Measurements from ENCODE around the gene CHRNB2. TPM values are rescaled to one million over a fixed set of nuclear protein-coding genes. Genes with fewer than 3 reads are reported as not detected.

The CHRNB2 gene
- total RNA-seq, 1 donor from 2014 or later: not detected

- Mint-ChIP-seq H3K9me3 (no peaks in the 10 kb centered on the region), H3K4me1 (peaks cover 22% of the 10 kb centered on the region), H3K27ac (no peak overlapping the region), H3K27me3 (no peaks in the 10 kb centered on the region), H3K36me3 (ENCODE audit: low read depth) (peaks cover 3% of the 10 kb centered on the region), H3K4me3 (no peak overlapping the region)
- TF ChIP-seq CTCF (IDR thresholded peaks at IDR 0.05): no peak
- ChIA-PET POLR2A (no interaction called here), CTCF (no interaction called here)
- DNase-seq (no peak), ATAC-seq (ENCODE audit: low read depth) (no peak)
- intact Hi-C loops (cut with micrococcal nuclease): no loop called here
These were observed 47.3 kb downstream of the CHRNB2 start for GRCh38 chr1:154614901-154615300.

- ChIA-PET POLR2A (no interaction called here), CTCF (no interaction called here)
- H3K4me3 Mint-ChIP-seq: no peak overlapping the region
- peaks cover 3% of the 10 kb centered on the region for H3K36me3 Mint-ChIP-seq (ENCODE audit: low read depth)
- intact Hi-C loops (cut with micrococcal nuclease): no loop called here
- DNase-seq (no peak), ATAC-seq (ENCODE audit: low read depth) (no peak)
- no peak for TF ChIP-seq CTCF (IDR thresholded peaks at IDR 0.05)
- H3K27me3 Mint-ChIP-seq: no peaks in the 10 kb centered on the region
- H3K27ac Mint-ChIP-seq: no peak overlapping the region
- H3K9me3 Mint-ChIP-seq: no peaks in the 10 kb centered on the region
- peaks cover 19% of the 10 kb centered on the region for H3K4me1 Mint-ChIP-seq
These were observed 47.8 kb downstream of the CHRNB2 start for GRCh38 chr1:154615411-154615810.

- no peak for ATAC-seq (ENCODE audit: low read depth)
- no peak for DNase-seq
- Mint-ChIP-seq H3K27me3 (no peaks in the 10 kb centered on the region), H3K4me3 (no peak overlapping the region), H3K36me3 (ENCODE audit: low read depth) (peaks cover 3% of the 10 kb centered on the region), H3K9me3 (no peaks in the 10 kb centered on the region), H3K4me1 (peaks cover 11% of the 10 kb centered on the region), H3K27ac (no peak overlapping the region)
- TF ChIP-seq CTCF (IDR thresholded peaks at IDR 0.05): no peak
- ChIA-PET CTCF (no interaction called here), POLR2A (no interaction called here)
- intact Hi-C loops (cut with micrococcal nuclease): no loop called here
These were observed 49.2 kb downstream of the CHRNB2 start for GRCh38 chr1:154616659-154617345.

GRCh38 chr1:154619181-154619948 is 51.8 kb downstream of the CHRNB2 start:
- Mint-ChIP-seq H3K27ac (peak overlapping the region; percentile 27), H3K36me3 (ENCODE audit: low read depth) (peaks cover 16% of the 10 kb centered on the region), H3K4me1 (peaks cover 19% of the 10 kb centered on the region), H3K27me3 (no peaks in the 10 kb centered on the region), H3K4me3 (no peak overlapping the region), H3K9me3 (no peaks in the 10 kb centered on the region)
- no peak for ATAC-seq (ENCODE audit: low read depth)
- TF ChIP-seq CTCF (IDR thresholded peaks at IDR 0.05): no peak
- ChIA-PET CTCF (no interaction called here), POLR2A (interaction anchor here (0.5 to 0.9 kb wide), 4 partner anchors 11 to 725 kb away, joined by 3 to 10 read pairs (median 4); partner anchors contain the start of gene ADAR)
- DNase-seq: no peak
- intact Hi-C loops (cut with micrococcal nuclease): no loop called here

GRCh38 chr1:154620751-154621150 is 53.2 kb downstream of the CHRNB2 start:
- H3K9me3 Mint-ChIP-seq: no peaks in the 10 kb centered on the region
- no peak for TF ChIP-seq CTCF (IDR thresholded peaks at IDR 0.05)
- no peak overlapping the region for H3K27ac Mint-ChIP-seq
- H3K27me3 Mint-ChIP-seq: no peaks in the 10 kb centered on the region
- peaks cover 24% of the 10 kb centered on the region for H3K4me1 Mint-ChIP-seq
- ChIA-PET POLR2A (interaction anchor here (0.7 kb wide), 1 partner anchor 324 kb away, joined by 3 read pairs; no protein-coding TSS in a partner anchor), CTCF (no interaction called here)
- ATAC-seq (ENCODE audit: low read depth): no peak
- intact Hi-C loops (cut with micrococcal nuclease): no loop called here
- no peak overlapping the region for H3K4me3 Mint-ChIP-seq
- H3K36me3 Mint-ChIP-seq (ENCODE audit: low read depth): peaks cover 20% of the 10 kb centered on the region
- no peak for DNase-seq

All from activated B cell treated with CpG ODN at 0.5 μM for 24 hours (primary cell).